Neural cell (in vitro differentiated cells): ENCODE data around the gene DERA.

Source experiments
- EP300 ChIP-seq: fragments of 450-650 bp; conservative IDR thresholded peaks from 2 replicates; pipeline ENCODE4 v1.6.1; 2014; ENCODE audit warnings: antibody characterized with exemption, mild to moderate bottlenecking, moderate library complexity; ENCODE audit not compliant: poor library complexity, severe bottlenecking
- EZH2 ChIP-seq: fragments of 200-600, 300-800 bp; shearing (Covaris generic), sonication (generic); IDR thresholded peaks from 2 replicates; pipeline ENCODE4 v1.6.1; 2014; ENCODE audit warnings: antibody characterized with exemption, low read length, borderline replicate concordance, mild to moderate bottlenecking; ENCODE audit not compliant: insufficient read depth, poor library complexity, severe bottlenecking
- MXI1 ChIP-seq: fragments of 450-650 bp; conservative IDR thresholded peaks from 2 replicates; pipeline ENCODE4 v1.6.1; 2014; ENCODE audit warnings: antibody characterized with exemption, mild to moderate bottlenecking; ENCODE audit not compliant: poor library complexity, severe bottlenecking
- POLR2AphosphoS5 ChIP-seq: IDR thresholded peaks from 2 replicates; pipeline ENCODE4 v1.6.1; 2012
- TF ChIP-seq, protein P1 (sequence below): fragments of 450-650 bp; IDR thresholded peaks from 2 replicates; pipeline ENCODE4 v1.5.1; 2014; ENCODE audit warnings: antibody characterized with exemption, mild to moderate bottlenecking, moderate library complexity; ENCODE audit not compliant: poor library complexity, severe bottlenecking

- TF ChIP-seq, protein P1, sequence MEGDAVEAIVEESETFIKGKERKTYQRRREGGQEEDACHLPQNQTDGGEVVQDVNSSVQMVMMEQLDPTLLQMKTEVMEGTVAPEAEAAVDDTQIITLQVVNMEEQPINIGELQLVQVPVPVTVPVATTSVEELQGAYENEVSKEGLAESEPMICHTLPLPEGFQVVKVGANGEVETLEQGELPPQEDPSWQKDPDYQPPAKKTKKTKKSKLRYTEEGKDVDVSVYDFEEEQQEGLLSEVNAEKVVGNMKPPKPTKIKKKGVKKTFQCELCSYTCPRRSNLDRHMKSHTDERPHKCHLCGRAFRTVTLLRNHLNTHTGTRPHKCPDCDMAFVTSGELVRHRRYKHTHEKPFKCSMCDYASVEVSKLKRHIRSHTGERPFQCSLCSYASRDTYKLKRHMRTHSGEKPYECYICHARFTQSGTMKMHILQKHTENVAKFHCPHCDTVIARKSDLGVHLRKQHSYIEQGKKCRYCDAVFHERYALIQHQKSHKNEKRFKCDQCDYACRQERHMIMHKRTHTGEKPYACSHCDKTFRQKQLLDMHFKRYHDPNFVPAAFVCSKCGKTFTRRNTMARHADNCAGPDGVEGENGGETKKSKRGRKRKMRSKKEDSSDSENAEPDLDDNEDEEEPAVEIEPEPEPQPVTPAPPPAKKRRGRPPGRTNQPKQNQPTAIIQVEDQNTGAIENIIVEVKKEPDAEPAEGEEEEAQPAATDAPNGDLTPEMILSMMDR, result no peak
- TF ChIP-seq MXI1 (no peak), EZH2 (no peak), POLR2AphosphoS5 (no peak), EP300 (no peak)
Observed at GRCh38 chr12:15883536-15883935, 27.6 kb upstream of the DERA start.
